Keratinocyte (primary cell): ENCODE data around the gene PLCD1. TPM values are rescaled to one million over a fixed set of nuclear protein-coding genes. Genes with fewer than 3 reads are reported as not detected.

Experiments
- DNase-seq: peaks from one replicate; pipeline ENCODE4 v3.0.0-alpha.2; 2011; ENCODE audit warnings: low read depth, missing footprints, low spot score
- FAIRE-seq: peaks from 2 replicates; lab custom pipeline; 2011; peaks lifted over from hg19 to GRCh38; lab: Jason Lieb, UNC
- H2AFZ ChIP-seq: 2 replicates; pipeline ENCODE4 v1.6.0; 2012; ENCODE audit warnings: low read length, control low read depth, inconsistent platforms; ENCODE audit not compliant: control insufficient read depth
- H3K27ac ChIP-seq: 2 replicates; pipeline ENCODE4 v1.5.1; 2011; ENCODE audit warnings: low read length; ENCODE audit not compliant: control insufficient read depth, insufficient read depth
- H3K27me3 ChIP-seq: 3 replicates; pipeline ENCODE4 v1.6.0; 2011; ENCODE audit warnings: low read length; ENCODE audit not compliant: control insufficient read depth, insufficient read depth; ENCODE audit errors: extremely low read depth
- H3K36me3 ChIP-seq, 2 experiments: 2 replicates in 1 of 2; 3 replicates in 1 of 2; pipeline ENCODE4 v1.5.1; 2011; ENCODE audit warnings: low read length in 2 of 2, mild to moderate bottlenecking in 1 of 2; ENCODE audit not compliant: control insufficient read depth in 2 of 2, insufficient read depth in 2 of 2; ENCODE audit errors: extremely low read depth in 1 of 2
- H3K4me1 ChIP-seq: 3 replicates; pipeline ENCODE4 v1.5.1; 2011; ENCODE audit warnings: low read length; ENCODE audit not compliant: control insufficient read depth, insufficient read depth; ENCODE audit errors: extremely low read depth
- H3K4me2 ChIP-seq: 3 replicates; pipeline ENCODE4 v1.6.0; 2011; ENCODE audit warnings: low read depth, low read length; ENCODE audit not compliant: control insufficient read depth, insufficient read depth; ENCODE audit errors: extremely low read depth
- H3K4me3 ChIP-seq, 3 experiments: fragments of 200-600 bp in 1 of 3; sonication (generic) in 1 of 3; 2 replicates in 2 of 3; 3 replicates in 1 of 3; pipeline ENCODE4 v1.5.1; 2011 to 2016; ENCODE audit warnings: low read length in 3 of 3, mild to moderate bottlenecking in 3 of 3, control low read depth in 2 of 3, inconsistent platforms in 1 of 3, low read depth in 1 of 3, mixed read lengths in 1 of 3, mixed run types in 1 of 3, moderate library complexity in 1 of 3; ENCODE audit not compliant: control insufficient read depth in 2 of 3, insufficient read depth in 2 of 3; ENCODE audit errors: extremely low read depth in 1 of 3
- H3K79me2 ChIP-seq: 2 replicates; pipeline ENCODE4 v1.6.0; 2012; ENCODE audit warnings: low read length; ENCODE audit not compliant: control insufficient read depth, insufficient read depth
- H3K9ac ChIP-seq: 3 replicates; pipeline ENCODE4 v1.6.0; 2011; ENCODE audit warnings: low read length; ENCODE audit not compliant: control insufficient read depth, insufficient read depth; ENCODE audit errors: extremely low read depth
- H3K9me1 ChIP-seq: 3 replicates; pipeline ENCODE4 v1.6.0; 2011; ENCODE audit warnings: low read length; ENCODE audit not compliant: control insufficient read depth, insufficient read depth; ENCODE audit errors: extremely low read depth
- H3K9me3 ChIP-seq: 2 replicates; pipeline ENCODE4 v1.5.1; 2012; ENCODE audit warnings: low read depth, low read length; ENCODE audit not compliant: control insufficient read depth
- H4K20me1 ChIP-seq: 3 replicates; pipeline ENCODE4 v1.6.0; 2011; ENCODE audit warnings: low read length; ENCODE audit not compliant: control insufficient read depth, insufficient read depth; ENCODE audit errors: extremely low read depth
- CTCF ChIP-seq, 3 experiments: IDR thresholded peaks in 1 of 3; conservative IDR thresholded peaks in 1 of 3; optimal IDR thresholded peaks in 1 of 3; 2 replicates in 2 of 3; 3 replicates in 1 of 3; pipeline versions ENCODE3 to v1.5.1; 2011; ENCODE audit warnings: low read length in 3 of 3, mild to moderate bottlenecking in 3 of 3, moderate library complexity in 2 of 3, control low read depth in 1 of 3, inconsistent platforms in 1 of 3; ENCODE audit not compliant: insufficient read depth in 2 of 3; ENCODE audit errors: extremely low read depth in 1 of 3
- EZH2 ChIP-seq: IDR thresholded peaks from one replicate; pipeline ENCODE4 v1.6.1; 2012; ENCODE audit warnings: inconsistent platforms, mild to moderate bottlenecking, low read length, moderate library complexity
- dilution Hi-C: fragments of 300-500 bp; cut with MboI; formaldehyde crosslinking; loops from one replicate; pipeline ENCODE4 v1.7.0; 2020; ENCODE audit warnings: low sequenced_read_pairs; ENCODE audit not compliant: extremely low pct_ligation_motif_present
- polyA plus RNA-seq, 5 experiments: library from polyadenylated mRNA; depleted of rRNA in 3 of 5; stranded (reverse) in 3 of 5; stranded (forward) in 1 of 5; unstranded in 1 of 5; fragments of >200 nt; gene quantifications; 1 replicate in 1 of 5; 2 replicates in 3 of 5; 3 replicates in 1 of 5; pipeline versions ENCODE4 v1.2.1 to v1.2.3, GENCODE V29; 2011 to 2012; ENCODE audit warnings: missing spikeins in 2 of 5, low read depth in 1 of 5, low replicate concordance in 1 of 5

Gene PLCD1
- polyA plus RNA-seq, 1 donor (not counting 4 experiments of a cell fraction or from before 2014, with no cell fraction given) = 26.0 TPM

- no peak overlapping the region for H3K4me3 ChIP-seq
- H3K9me1 ChIP-seq = no peaks in the 10 kb centered on the region
- no peaks in the 10 kb centered on the region for H3K79me2 ChIP-seq
- H3K9me3 ChIP-seq = peaks cover 4% of the 10 kb centered on the region
- H4K20me1 ChIP-seq = no peaks in the 10 kb centered on the region
- H3K27ac ChIP-seq = no peak overlapping the region
- no peak overlapping the region for H3K4me2 ChIP-seq
- no peak overlapping the region for H2AFZ ChIP-seq
- DNase-seq (no peak), FAIRE-seq (no peak)
- H3K9ac ChIP-seq = no peak overlapping the region
- TF ChIP-seq CTCF (optimal IDR thresholded peaks at IDR 0.05 in 1 of 3, IDR thresholded peaks at IDR 0.05 in 1 of 3, conservative IDR thresholded peaks at IDR 0.05 in 1 of 3; ENCODE audit: extremely low read depth in 1 of 3, insufficient read depth in 2 of 3, low read length in 3 of 3) = no peak
- no peaks in the 10 kb centered on the region for H3K4me1 ChIP-seq
- no peaks in the 10 kb centered on the region for H3K27me3 ChIP-seq
- H3K36me3 ChIP-seq = peaks cover 13 to 27% of the 10 kb centered on the region in 2 experiments
- dilution Hi-C loops = no loop called here
These were observed 11.8 kb downstream of the PLCD1 start for GRCh38 chr3:38017445-38018295.

- Histone ChIP-seq H3K27ac (no peak overlapping the region), H3K9me1 (no peaks in the 10 kb centered on the region), H2AFZ (no peak overlapping the region), H3K4me2 (no peak overlapping the region), H3K79me2 (no peaks in the 10 kb centered on the region), H3K36me3 (peaks cover 13 to 27% of the 10 kb centered on the region in 2 experiments), H3K9ac (no peak overlapping the region), H3K4me1 (no peaks in the 10 kb centered on the region), H3K4me3 (no peak overlapping the region), H3K27me3 (no peaks in the 10 kb centered on the region), H4K20me1 (no peaks in the 10 kb centered on the region), H3K9me3 (peaks cover 4% of the 10 kb centered on the region)
- DNase-seq (no peak), FAIRE-seq (no peak)
- dilution Hi-C loops = no loop called here
- TF ChIP-seq EZH2 = no peak
- no peak for TF ChIP-seq CTCF (optimal IDR thresholded peaks at IDR 0.05 in 1 of 3, IDR thresholded peaks at IDR 0.05 in 1 of 3, conservative IDR thresholded peaks at IDR 0.05 in 1 of 3; ENCODE audit: extremely low read depth in 1 of 3, insufficient read depth in 2 of 3, low read length in 3 of 3)
These were observed 12.5 kb downstream of the PLCD1 start for GRCh38 chr3:38016847-38017444.
